Dendritic cell treated with granulocyte-macrophage colony-stimulating factor and Interleukin-4, amounts not matched to agents 40 ng/mL and 50 ng/mL, for 4 days (primary cell): ENCODE measurements around the gene IER3.
A peak's percentile ranks its signal among the peaks of the same experiment; 100 is the strongest.

Experiments used
- H3K27ac Mint-ChIP-seq: one replicate; pipeline ENCODE4 v1.8.0; 2022; ENCODE audit warnings: mild to moderate bottlenecking, mixed read lengths
- H3K27me3 Mint-ChIP-seq: one replicate; pipeline ENCODE4 v1.8.0; 2022; ENCODE audit warnings: mild to moderate bottlenecking, mixed read lengths
- H3K36me3 Mint-ChIP-seq: one replicate; pipeline ENCODE4 v1.8.0; 2022; ENCODE audit warnings: low read depth, mixed read lengths
- H3K4me1 Mint-ChIP-seq: one replicate; pipeline ENCODE4 v1.8.0; 2022; ENCODE audit warnings: low read depth, mixed read lengths
- H3K4me3 Mint-ChIP-seq: one replicate; pipeline ENCODE4 v1.8.0; 2022; ENCODE audit warnings: mild to moderate bottlenecking, moderate library complexity, mixed read lengths
- H3K9me3 Mint-ChIP-seq: one replicate; pipeline ENCODE4 v1.8.0; 2022; ENCODE audit warnings: mixed read lengths
- intact Hi-C: fragments of 100-400 bp; cut with micrococcal nuclease; formaldehyde crosslinking; loops from one replicate; pipeline ENCODE4 v1.15.0; 2022

Gene IER3

DNA sequence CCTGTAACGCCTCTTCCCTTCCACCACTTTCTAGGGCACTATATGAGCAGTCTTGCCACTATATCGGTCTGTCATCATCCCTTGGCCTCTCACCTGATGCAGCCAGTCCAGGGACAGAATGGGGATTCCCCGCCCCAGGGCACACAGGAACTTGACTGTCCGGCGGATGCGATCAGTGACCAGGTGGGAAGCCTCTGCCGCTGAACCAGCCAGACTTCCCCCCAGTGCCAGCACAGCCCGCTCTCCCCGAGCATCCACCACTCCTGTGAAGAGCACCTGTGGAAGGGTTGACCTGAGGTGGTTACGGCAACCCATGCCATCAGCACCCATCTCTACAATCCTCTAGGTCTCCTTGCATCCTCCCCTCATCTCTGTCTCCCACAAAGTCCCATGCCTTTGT, 41.3 kb downstream of the IER3 start:
- Mint-ChIP-seq H3K36me3 (peaks cover 53% of the 10 kb centered on the region), H3K27ac (peak overlapping the region; percentile 44), H3K9me3 (no peaks in the 10 kb centered on the region), H3K27me3 (no peaks in the 10 kb centered on the region), H3K4me1 (peaks cover 33% of the 10 kb centered on the region), H3K4me3 (no peak overlapping the region)
- intact Hi-C loops: no loop called here

DNA sequence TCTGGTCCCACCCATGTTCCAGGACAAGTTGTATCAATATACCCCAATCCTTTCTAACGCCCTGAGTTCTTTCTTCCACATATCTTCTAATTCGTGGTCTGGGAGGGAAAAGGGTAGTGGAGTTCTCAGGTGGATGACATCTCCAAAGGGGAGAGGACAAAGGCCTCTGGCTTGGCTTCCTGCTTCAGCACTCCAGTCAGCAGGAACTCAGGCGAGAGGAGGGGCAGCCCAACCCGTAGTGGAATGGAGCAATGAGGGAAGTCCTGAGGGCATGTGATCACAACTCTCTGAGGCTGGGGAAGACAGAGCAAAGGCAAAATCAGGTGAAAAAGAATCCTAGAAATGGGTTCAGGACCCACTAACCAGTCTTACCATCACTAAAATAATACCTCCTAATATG, 44.0 kb downstream of the IER3 start:
- Mint-ChIP-seq H3K27ac (peak overlapping the region; percentile 75), H3K4me1 (peaks cover 39% of the 10 kb centered on the region), H3K9me3 (no peaks in the 10 kb centered on the region), H3K27me3 (no peaks in the 10 kb centered on the region), H3K4me3 (no peak overlapping the region), H3K36me3 (peaks cover 32% of the 10 kb centered on the region)
- intact Hi-C loops: no loop called here

DNA sequence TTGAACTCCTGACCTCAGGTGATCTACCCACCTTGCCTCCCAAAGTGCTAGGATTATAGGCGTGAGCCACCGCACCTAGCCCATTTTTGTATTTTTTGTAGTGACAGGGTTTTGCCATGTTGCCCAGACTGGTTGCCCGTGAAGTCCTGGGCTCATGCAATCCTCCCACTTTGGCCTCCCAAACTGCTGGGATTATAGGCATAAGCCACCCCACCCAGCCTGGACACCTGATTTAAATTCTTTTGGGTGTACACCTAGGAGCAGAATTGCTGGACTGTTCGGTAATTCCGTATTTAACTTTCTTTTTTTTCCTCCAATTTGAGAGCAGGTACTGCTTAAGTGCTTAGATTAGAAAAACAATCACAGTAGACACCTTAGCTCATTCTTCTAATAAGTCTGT, 47.9 kb downstream of the IER3 start:
- no peaks in the 10 kb centered on the region for H3K27me3 Mint-ChIP-seq
- intact Hi-C loops: no loop called here
- H3K4me1 Mint-ChIP-seq: peaks cover 19% of the 10 kb centered on the region
- H3K27ac Mint-ChIP-seq: no peak overlapping the region
- H3K36me3 Mint-ChIP-seq: no peaks in the 10 kb centered on the region
- no peak overlapping the region for H3K4me3 Mint-ChIP-seq
- H3K9me3 Mint-ChIP-seq: no peaks in the 10 kb centered on the region
